Erythroblast (primary cell): ENCODE data around the gene ZDHHC13.
"Not testable (repeated sequence)": the region's sequence is repeated elsewhere in the genome, so short reads cannot be mapped to it uniquely, and the experiment has no call there.

ENCODE experiments used
- DNase-seq, 2 experiments: peaks; one replicate each; lab custom pipeline; 2025; lab: John Stamatoyannopoulos, UW
- GATA1 ChIP-seq: IDR thresholded peaks from 2 replicates; pipeline ENCODE4 v1.6.1; 2011; ENCODE audit warnings: low read depth, mild to moderate bottlenecking, control low read depth, low read length, moderate library complexity
- POLR2A ChIP-seq: IDR thresholded peaks from 2 replicates; pipeline ENCODE4 v1.6.1; 2011; ENCODE audit warnings: mild to moderate bottlenecking, low read length

The ZDHHC13 gene

GRCh38 chr11:19117760-19118097, 761 bp downstream of the ZDHHC13 start:
- no peak for DNase-seq
- TF ChIP-seq POLR2A: no peak
- TF ChIP-seq GATA1: no peak

GRCh38 chr11:19121646-19122045, 4.7 kb downstream of the ZDHHC13 start:
- DNase-seq: peak in 1 of 2 experiments; percentile 13
- no peak for TF ChIP-seq GATA1

- TF ChIP-seq GATA1: no peak
- no peak for TF ChIP-seq POLR2A
- DNase-seq: no peak
Measured at GRCh38 chr11:19122960-19123615, 6.1 kb downstream of the ZDHHC13 start.

- not testable (repeated sequence) for DNase-seq
Measured at GRCh38 chr11:19126562-19127325, 9.8 kb downstream of the ZDHHC13 start.

GRCh38 chr11:19134004-19134403, 17.0 kb downstream of the ZDHHC13 start:
- TF ChIP-seq GATA1 (no peak), POLR2A (no peak)
- DNase-seq: no peak

- DNase-seq: not testable (repeated sequence)
Measured at GRCh38 chr11:19136884-19137283, 19.9 kb downstream of the ZDHHC13 start.

GRCh38 chr11:19145319-19145718, 28.4 kb downstream of the ZDHHC13 start:
- TF ChIP-seq GATA1 (no peak), POLR2A (no peak)
- DNase-seq: no peak

- TF ChIP-seq GATA1 (no peak), POLR2A (no peak)
- no peak for DNase-seq
Measured at GRCh38 chr11:19156892-19157291, 39.9 kb downstream of the ZDHHC13 start.

- no peak for DNase-seq
- TF ChIP-seq POLR2A (no peak), GATA1 (no peak)
Measured at GRCh38 chr11:19160847-19161246, 43.9 kb downstream of the ZDHHC13 start.

GRCh38 chr11:19161651-19162050, 44.7 kb downstream of the ZDHHC13 start:
- DNase-seq: no peak
- TF ChIP-seq POLR2A (no peak), GATA1 (no peak)

GRCh38 chr11:19162951-19163505, 46.1 kb downstream of the ZDHHC13 start:
- no peak for TF ChIP-seq POLR2A
- TF ChIP-seq GATA1: no peak
- no peak for DNase-seq

- no peak for TF ChIP-seq POLR2A
- no peak for TF ChIP-seq GATA1
- peak in 1 of 2 experiments; percentile 7 for DNase-seq
Measured at GRCh38 chr11:19163617-19164016, 46.6 kb downstream of the ZDHHC13 start.

- TF ChIP-seq POLR2A (no peak), GATA1 (no peak)
Measured at GRCh38 chr11:19164230-19164855, 47.4 kb downstream of the ZDHHC13 start.

GRCh38 chr11:19164881-19165280, 47.9 kb downstream of the ZDHHC13 start:
- no peak for DNase-seq

More at GRCh38 chr11:19164230-19164855, 47.4 kb downstream of the ZDHHC13 start:
- no peak for DNase-seq

More at GRCh38 chr11:19164881-19165280, 47.9 kb downstream of the ZDHHC13 start:
- no peak for TF ChIP-seq GATA1
- no peak for TF ChIP-seq POLR2A
